Natural killer cell (primary cell): ENCODE data around the gene DNAH12. TPM values are rescaled to one million over a fixed set of nuclear protein-coding genes. Genes with fewer than 3 reads are reported as not detected.
A peak's percentile ranks its signal among the peaks of the same experiment; 100 is the strongest.

Experiments
- ATAC-seq, 3 donors: fragments of 150-1000 bp in 2 of 3; fragments of 200-7000 bp in 1 of 3; cut with Tn5 transposase; 1 replicate in 1 of 3; 2 replicates in 2 of 3; pipeline ENCODE4 v1.10.0; 2021; ENCODE audit warnings: mild to moderate bottlenecking in 2 of 3, moderate library complexity in 2 of 3
- DNase-seq, 2 donors: peaks; one replicate each; pipeline versions ENCODE4 v3.0.0 to v3.0.0-alpha.2; 2013 to 2021; ENCODE audit warnings: mixed read lengths in 1 of 2
- H3K27ac ChIP-seq: one replicate; pipeline ENCODE4 v1.5.1; 2013; ENCODE audit warnings: mild to moderate bottlenecking, low read length
- H3K27me3 ChIP-seq: one replicate; pipeline ENCODE4 v1.6.1; 2013; ENCODE audit warnings: low read length; ENCODE audit not compliant: control insufficient read depth, insufficient read depth
- H3K36me3 ChIP-seq: one replicate; pipeline ENCODE4 v1.6.1; 2013; ENCODE audit warnings: low read length; ENCODE audit not compliant: control insufficient read depth, insufficient read depth
- H3K4me1 ChIP-seq: one replicate; pipeline ENCODE4 v1.6.1; 2013; ENCODE audit warnings: low read length; ENCODE audit not compliant: control insufficient read depth, insufficient read depth
- H3K4me3 ChIP-seq: one replicate; pipeline ENCODE4 v1.5.1; 2013; ENCODE audit warnings: low read length
- H3K9me3 ChIP-seq: one replicate; pipeline ENCODE4 v1.6.1; 2013; ENCODE audit warnings: low read length; ENCODE audit not compliant: control insufficient read depth, insufficient read depth
- H3K27ac Mint-ChIP-seq, 2 donors: one replicate each; pipeline ENCODE4 v1.8.0; 2022; ENCODE audit warnings: mild to moderate bottlenecking in 2 of 2, mixed read lengths in 2 of 2, moderate library complexity in 1 of 2
- H3K27me3 Mint-ChIP-seq, 2 donors: one replicate each; pipeline ENCODE4 v1.8.0; 2022; ENCODE audit warnings: low read depth in 2 of 2, mixed read lengths in 2 of 2
- H3K36me3 Mint-ChIP-seq: one replicate; pipeline ENCODE4 v1.8.0; 2022; ENCODE audit warnings: mixed read lengths
- H3K4me1 Mint-ChIP-seq, 2 donors: one replicate each; pipeline ENCODE4 v1.8.0; 2022; ENCODE audit warnings: mixed read lengths in 2 of 2
- H3K4me3 Mint-ChIP-seq: one replicate; pipeline ENCODE4 v1.8.0; 2022; ENCODE audit warnings: mild to moderate bottlenecking, moderate library complexity, mixed read lengths
- H3K9me3 Mint-ChIP-seq, 2 donors: one replicate each; pipeline ENCODE4 v1.8.0; 2022; ENCODE audit warnings: mixed read lengths in 2 of 2
- WGBS: methylation state at CpG from one replicate; pipeline ENCODE4 v1.1.7; 2013; ENCODE audit warnings: missing lambda C conversion rate; ENCODE audit not compliant: insufficient coverage; 5-methylcytosine and 5-hydroxymethylcytosine counted together
- intact Hi-C: fragments of 100-400 bp; cut with micrococcal nuclease; formaldehyde crosslinking; loops from one replicate; pipeline ENCODE4 v1.14.2; 2022
- total RNA-seq, 4 donors: library from RNA; stranded (reverse); fragments of 120-200 nt in 1 of 4; gene quantifications; one replicate each; pipeline versions ENCODE4 v1.2.3 to v1.2.4, GENCODE V29; 2013 to 2022
- TF ChIP-seq, protein P1 (sequence below): fragments of 200-600 bp; IDR thresholded peaks from one replicate; pipeline ENCODE4 v1.8.0; 2022; ENCODE audit warnings: antibody characterized with exemption

Gene DNAH12
- total RNA-seq, 3 donors from 2014 or later (not counting 1 experiment from before 2014, with no cell fraction given) = 0.11 to 0.30 (median 0.21) TPM

DNA sequence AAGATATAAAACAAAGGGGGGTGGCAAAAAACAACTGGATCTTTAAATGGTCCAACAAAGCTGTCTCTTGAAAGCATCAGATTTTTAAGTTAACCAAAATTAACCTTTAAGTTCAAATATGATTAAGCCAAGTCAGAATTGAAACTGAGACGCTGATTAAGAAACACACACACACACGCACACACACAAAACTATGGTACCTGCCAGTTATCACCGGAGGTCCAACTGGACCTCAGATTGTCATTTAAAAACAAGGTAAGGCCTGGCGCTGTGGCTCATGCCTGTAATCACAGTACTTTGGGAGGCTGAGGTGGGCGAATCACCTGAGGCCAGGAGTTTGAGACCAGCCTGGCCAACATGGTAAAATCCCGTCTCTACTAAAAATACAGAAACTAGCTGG is 42.6 kb upstream of the DNAH12 start:
- intact Hi-C loops = no loop called here
- H3K4me1 ChIP-seq = no peaks in the 10 kb centered on the region
- Mint-ChIP-seq H3K4me3 (no peak overlapping the region), H3K27me3 (no peaks in the 10 kb centered on the region), H3K4me1 (peaks cover 19 to 23% of the 10 kb centered on the region in 2 donors), H3K27ac (peak overlapping the region; percentile 48 to 56), H3K36me3 (no peaks in the 10 kb centered on the region), H3K9me3 (no peaks in the 10 kb centered on the region)
- no peak for ATAC-seq
- TF ChIP-seq, protein P1, sequence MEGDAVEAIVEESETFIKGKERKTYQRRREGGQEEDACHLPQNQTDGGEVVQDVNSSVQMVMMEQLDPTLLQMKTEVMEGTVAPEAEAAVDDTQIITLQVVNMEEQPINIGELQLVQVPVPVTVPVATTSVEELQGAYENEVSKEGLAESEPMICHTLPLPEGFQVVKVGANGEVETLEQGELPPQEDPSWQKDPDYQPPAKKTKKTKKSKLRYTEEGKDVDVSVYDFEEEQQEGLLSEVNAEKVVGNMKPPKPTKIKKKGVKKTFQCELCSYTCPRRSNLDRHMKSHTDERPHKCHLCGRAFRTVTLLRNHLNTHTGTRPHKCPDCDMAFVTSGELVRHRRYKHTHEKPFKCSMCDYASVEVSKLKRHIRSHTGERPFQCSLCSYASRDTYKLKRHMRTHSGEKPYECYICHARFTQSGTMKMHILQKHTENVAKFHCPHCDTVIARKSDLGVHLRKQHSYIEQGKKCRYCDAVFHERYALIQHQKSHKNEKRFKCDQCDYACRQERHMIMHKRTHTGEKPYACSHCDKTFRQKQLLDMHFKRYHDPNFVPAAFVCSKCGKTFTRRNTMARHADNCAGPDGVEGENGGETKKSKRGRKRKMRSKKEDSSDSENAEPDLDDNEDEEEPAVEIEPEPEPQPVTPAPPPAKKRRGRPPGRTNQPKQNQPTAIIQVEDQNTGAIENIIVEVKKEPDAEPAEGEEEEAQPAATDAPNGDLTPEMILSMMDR = no peak
- peaks cover 15% of the 10 kb centered on the region for H3K36me3 ChIP-seq
- WGBS = 77% methylated on average over 6 of the region's 6 CpGs
- no peak for DNase-seq
- no peaks in the 10 kb centered on the region for H3K27me3 ChIP-seq
- no peak overlapping the region for H3K4me3 ChIP-seq
- H3K27ac ChIP-seq = no peak overlapping the region
- H3K9me3 ChIP-seq = no peaks in the 10 kb centered on the region

DNA sequence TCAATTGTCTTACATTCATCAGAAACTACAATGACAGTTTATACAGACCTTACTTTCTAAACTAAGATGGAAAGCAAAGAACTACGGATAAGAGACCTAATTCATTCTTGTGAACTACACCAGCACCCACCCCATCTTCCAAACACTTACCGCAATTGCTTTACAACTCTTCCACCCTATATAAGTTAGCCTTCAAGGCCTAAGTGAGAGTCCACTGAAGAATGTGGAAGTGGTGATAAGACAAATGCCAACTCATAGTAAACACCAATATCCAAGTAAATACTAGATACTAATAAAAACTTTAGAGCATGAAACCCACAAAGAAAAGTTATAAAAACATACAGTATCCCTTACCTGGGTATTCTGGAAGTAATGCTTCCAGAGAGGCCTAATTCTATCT is 39.4 kb upstream of the DNAH12 start:
- DNase-seq (no peak), ATAC-seq (no peak)
- Histone ChIP-seq H3K4me3 (no peak overlapping the region), H3K4me1 (no peaks in the 10 kb centered on the region), H3K36me3 (peaks cover 20% of the 10 kb centered on the region), H3K9me3 (no peaks in the 10 kb centered on the region), H3K27ac (no peak overlapping the region), H3K27me3 (no peaks in the 10 kb centered on the region)
- Mint-ChIP-seq H3K4me3 (no peak overlapping the region), H3K27ac (peak overlapping the region; percentile 15 to 58), H3K9me3 (no peaks in the 10 kb centered on the region), H3K36me3 (no peaks in the 10 kb centered on the region), H3K4me1 (peaks cover 15 to 18% of the 10 kb centered on the region in 2 donors), H3K27me3 (no peaks in the 10 kb centered on the region)
- TF ChIP-seq, protein P1 = no peak
- intact Hi-C loops = no loop called here
- WGBS = 100% methylated on average over 1 of the region's 2 CpGs

DNA sequence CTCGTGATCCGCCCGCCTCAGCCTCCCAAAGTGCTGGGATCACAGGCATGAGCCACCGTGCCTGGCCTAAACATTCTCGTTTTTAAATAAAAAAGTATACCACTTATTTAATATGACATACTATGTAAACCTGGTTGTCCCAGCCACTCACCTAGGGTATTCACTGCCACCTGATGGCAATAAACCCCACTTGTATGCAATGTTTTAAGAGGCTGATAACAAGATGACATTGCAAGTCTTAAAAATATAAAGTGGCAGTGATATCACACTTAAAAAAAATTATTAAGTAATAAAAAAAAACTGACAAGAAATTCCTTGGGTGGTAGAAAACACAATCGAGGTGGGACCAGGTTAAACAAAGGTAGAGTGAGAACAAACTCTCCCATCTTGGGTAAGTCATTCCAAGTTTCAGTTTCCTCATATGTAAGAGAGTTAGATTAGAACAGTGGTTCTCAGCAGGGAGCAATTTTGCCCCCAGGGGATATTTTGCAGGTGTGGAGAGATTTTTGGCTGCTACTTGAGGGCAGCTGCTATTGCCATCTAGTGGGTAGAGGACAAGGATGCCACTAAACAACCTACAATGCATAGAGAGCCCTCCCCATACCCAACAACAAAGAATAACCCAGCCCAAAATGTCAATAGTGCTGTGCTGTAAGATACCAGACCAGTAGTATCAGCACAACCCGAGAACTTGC is 38.5 kb upstream of the DNAH12 start:
- Mint-ChIP-seq H3K4me1 (peaks cover 17 to 18% of the 10 kb centered on the region in 2 donors), H3K27ac (peak overlapping the region; percentile 15 to 58), H3K27me3 (no peaks in the 10 kb centered on the region), H3K36me3 (no peaks in the 10 kb centered on the region), H3K4me3 (no peak overlapping the region), H3K9me3 (no peaks in the 10 kb centered on the region)
- TF ChIP-seq, protein P1 = peak; percentile 25
- peak; percentile 35 to 52 (median 44) for ATAC-seq
- Histone ChIP-seq H3K4me1 (no peaks in the 10 kb centered on the region), H3K27me3 (no peaks in the 10 kb centered on the region), H3K4me3 (no peak overlapping the region), H3K27ac (no peak overlapping the region), H3K9me3 (no peaks in the 10 kb centered on the region), H3K36me3 (peaks cover 23% of the 10 kb centered on the region)
- intact Hi-C loops = no loop called here
- DNase-seq = peak in 1 of 2 donors; percentile 33
- WGBS = over 99% methylated on average over 7 of the region's 7 CpGs

DNA sequence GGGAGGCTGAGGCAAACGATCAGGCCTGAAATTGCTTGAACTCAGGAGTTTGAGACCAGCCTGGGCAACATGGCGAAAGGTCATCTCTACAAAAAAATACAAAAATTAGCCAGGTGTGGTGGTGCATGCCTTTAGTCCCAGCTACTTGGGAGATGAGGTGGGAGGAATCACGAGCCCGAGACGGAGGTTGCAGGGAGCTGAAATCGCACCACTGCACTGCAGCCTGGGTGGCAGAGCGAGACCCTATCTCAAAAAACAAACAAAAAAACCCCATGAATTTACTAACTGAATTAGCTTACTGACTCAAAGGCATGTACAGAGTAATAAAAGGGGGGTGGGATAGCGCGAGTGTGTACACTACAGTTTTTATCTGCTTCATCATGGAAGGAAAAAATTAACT is 33.7 kb upstream of the DNAH12 start:
- no peaks in the 10 kb centered on the region for H3K27me3 ChIP-seq
- intact Hi-C loops = no loop called here
- Mint-ChIP-seq H3K27ac (peak overlapping the region; percentile 19 to 71), H3K9me3 (no peaks in the 10 kb centered on the region), H3K36me3 (no peaks in the 10 kb centered on the region), H3K4me1 (peaks cover 13 to 17% of the 10 kb centered on the region in 2 donors), H3K4me3 (no peak overlapping the region), H3K27me3 (no peaks in the 10 kb centered on the region)
- no peak overlapping the region for H3K27ac ChIP-seq
- TF ChIP-seq, protein P1 = no peak
- H3K9me3 ChIP-seq = no peaks in the 10 kb centered on the region
- 96% methylated on average over 4 of the region's 9 CpGs for WGBS
- no peak overlapping the region for H3K4me3 ChIP-seq
- peaks cover 48% of the 10 kb centered on the region for H3K36me3 ChIP-seq
- ATAC-seq (no peak), DNase-seq (no peak)
- no peaks in the 10 kb centered on the region for H3K4me1 ChIP-seq
